ENCODE data around the gene ATG9B.

ATG9B gene

DNA sequence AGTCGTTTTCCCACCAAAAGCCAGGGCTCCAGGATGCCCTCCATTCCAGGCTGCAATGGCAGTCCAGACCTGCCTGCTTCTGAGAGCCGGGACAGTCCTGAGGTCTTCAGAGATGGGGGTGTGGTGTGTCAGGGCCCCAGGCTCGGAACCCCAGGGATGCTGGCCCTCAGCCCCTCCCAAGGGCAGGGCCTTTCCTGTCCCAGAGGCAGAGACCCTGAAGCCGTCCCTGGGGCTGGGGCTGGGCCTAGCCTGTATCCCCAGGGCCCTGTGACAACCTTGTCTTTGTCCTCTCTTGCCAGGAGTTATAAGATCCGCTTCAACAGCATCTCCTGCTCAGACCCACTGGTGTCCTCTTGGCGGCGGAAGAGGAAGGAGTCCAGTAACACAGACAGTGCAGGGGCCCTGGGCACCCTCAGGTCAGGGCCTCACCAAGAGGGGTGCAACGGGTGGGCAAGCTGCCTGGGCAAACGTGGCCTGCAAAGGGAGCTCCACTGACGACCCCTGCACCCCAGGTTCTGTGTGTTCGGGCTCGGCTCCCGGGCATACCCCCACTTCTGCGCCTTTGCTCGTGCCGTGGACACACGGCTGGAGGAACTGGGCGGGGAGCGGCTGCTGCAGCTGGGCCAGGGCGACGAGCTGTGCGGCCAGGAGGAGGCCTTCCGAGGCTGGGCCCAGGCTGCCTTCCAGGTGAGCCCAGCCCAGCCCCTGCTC, 17.5 kb downstream of the ATG9B start:
- no peak for TF ChIP-seq TCF4 (CRISPR knock-in tag; IDR thresholded peaks at IDR 0.05; ENCODE audit: borderline replicate concordance)
- no peak for TF ChIP-seq BACH2 (CRISPR knock-in tag; IDR thresholded peaks at IDR 0.05; ENCODE audit: borderline replicate concordance)
- no peak for TF ChIP-seq ZFP30 (CRISPR knock-in tag; IDR thresholded peaks at IDR 0.05)
- TF ChIP-seq CSDC2 (CRISPR knock-in tag; IDR thresholded peaks at IDR 0.05): no peak
- no peak for TF ChIP-seq ZNF565 (CRISPR knock-in tag; conservative IDR thresholded peaks at IDR 0.05; ENCODE audit: low read depth)
- no peak for TF ChIP-seq RARB (CRISPR knock-in tag; IDR thresholded peaks at IDR 0.05)
- no peak for TF ChIP-seq OSR1 (CRISPR knock-in tag; IDR thresholded peaks at IDR 0.05)
- TF ChIP-seq, protein P1, sequence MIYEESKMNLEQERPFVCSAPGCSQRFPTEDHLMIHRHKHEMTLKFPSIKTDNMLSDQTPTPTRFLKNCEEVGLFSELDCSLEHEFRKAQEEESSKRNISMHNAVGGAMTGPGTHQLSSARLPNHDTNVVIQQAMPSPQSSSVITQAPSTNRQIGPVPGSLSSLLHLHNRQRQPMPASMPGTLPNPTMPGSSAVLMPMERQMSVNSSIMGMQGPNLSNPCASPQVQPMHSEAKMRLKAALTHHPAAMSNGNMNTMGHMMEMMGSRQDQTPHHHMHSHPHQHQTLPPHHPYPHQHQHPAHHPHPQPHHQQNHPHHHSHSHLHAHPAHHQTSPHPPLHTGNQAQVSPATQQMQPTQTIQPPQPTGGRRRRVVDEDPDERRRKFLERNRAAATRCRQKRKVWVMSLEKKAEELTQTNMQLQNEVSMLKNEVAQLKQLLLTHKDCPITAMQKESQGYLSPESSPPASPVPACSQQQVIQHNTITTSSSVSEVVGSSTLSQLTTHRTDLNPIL (CRISPR knock-in tag; IDR thresholded peaks at IDR 0.05; ENCODE audit: low read depth): no peak
- TF ChIP-seq, protein P2, sequence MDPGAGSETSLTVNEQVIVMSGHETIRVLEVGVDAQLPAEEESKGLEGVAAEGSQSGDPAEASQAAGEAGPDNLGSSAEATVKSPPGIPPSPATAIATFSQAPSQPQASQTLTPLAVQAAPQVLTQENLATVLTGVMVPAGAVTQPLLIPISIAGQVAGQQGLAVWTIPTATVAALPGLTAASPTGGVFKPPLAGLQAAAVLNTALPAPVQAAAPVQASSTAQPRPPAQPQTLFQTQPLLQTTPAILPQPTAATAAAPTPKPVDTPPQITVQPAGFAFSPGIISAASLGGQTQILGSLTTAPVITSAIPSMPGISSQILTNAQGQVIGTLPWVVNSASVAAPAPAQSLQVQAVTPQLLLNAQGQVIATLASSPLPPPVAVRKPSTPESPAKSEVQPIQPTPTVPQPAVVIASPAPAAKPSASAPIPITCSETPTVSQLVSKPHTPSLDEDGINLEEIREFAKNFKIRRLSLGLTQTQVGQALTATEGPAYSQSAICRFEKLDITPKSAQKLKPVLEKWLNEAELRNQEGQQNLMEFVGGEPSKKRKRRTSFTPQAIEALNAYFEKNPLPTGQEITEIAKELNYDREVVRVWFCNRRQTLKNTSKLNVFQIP (CRISPR knock-in tag; IDR thresholded peaks at IDR 0.05; ENCODE audit: borderline replicate concordance, low read depth): no peak
- no peak for TF ChIP-seq TOX (CRISPR knock-in tag; IDR thresholded peaks at IDR 0.05; ENCODE audit: borderline replicate concordance)
- TF ChIP-seq, protein P3, sequence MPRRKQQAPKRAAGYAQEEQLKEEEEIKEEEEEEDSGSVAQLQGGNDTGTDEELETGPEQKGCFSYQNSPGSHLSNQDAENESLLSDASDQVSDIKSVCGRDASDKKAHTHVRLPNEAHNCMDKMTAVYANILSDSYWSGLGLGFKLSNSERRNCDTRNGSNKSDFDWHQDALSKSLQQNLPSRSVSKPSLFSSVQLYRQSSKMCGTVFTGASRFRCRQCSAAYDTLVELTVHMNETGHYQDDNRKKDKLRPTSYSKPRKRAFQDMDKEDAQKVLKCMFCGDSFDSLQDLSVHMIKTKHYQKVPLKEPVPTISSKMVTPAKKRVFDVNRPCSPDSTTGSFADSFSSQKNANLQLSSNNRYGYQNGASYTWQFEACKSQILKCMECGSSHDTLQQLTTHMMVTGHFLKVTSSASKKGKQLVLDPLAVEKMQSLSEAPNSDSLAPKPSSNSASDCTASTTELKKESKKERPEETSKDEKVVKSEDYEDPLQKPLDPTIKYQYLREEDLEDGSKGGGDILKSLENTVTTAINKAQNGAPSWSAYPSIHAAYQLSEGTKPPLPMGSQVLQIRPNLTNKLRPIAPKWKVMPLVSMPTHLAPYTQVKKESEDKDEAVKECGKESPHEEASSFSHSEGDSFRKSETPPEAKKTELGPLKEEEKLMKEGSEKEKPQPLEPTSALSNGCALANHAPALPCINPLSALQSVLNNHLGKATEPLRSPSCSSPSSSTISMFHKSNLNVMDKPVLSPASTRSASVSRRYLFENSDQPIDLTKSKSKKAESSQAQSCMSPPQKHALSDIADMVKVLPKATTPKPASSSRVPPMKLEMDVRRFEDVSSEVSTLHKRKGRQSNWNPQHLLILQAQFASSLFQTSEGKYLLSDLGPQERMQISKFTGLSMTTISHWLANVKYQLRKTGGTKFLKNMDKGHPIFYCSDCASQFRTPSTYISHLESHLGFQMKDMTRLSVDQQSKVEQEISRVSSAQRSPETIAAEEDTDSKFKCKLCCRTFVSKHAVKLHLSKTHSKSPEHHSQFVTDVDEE (CRISPR knock-in tag; IDR thresholded peaks at IDR 0.05): no peak
- no peak for TF ChIP-seq ZNF8 (CRISPR knock-in tag; IDR thresholded peaks at IDR 0.05)
- ATAC-seq: no peak

DNA sequence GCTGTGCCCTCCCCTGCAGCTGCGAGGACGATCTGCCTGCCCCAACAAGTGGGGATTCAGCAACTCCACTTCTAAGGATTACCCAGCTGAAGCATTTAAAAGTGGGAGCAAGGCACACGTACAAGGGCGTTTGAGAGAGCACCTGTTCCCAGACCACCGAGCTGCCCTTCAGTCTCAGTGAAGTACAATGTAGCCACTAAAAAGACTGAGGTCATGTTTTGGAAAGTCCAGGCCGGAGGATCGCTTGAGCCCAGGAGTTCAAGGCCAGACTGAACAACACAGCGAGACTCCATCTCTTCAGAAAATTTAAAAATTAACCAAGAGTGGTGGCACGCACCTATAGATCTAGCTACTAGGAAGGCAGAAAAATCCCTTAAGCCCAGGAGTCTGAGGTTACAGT, 18.7 kb downstream of the ATG9B start:
- TF ChIP-seq ARNTL (CRISPR knock-in tag; IDR thresholded peaks at IDR 0.05; ENCODE audit: borderline replicate concordance, low read depth): no peak
- TF ChIP-seq TCF4 (CRISPR knock-in tag; IDR thresholded peaks at IDR 0.05; ENCODE audit: borderline replicate concordance): no peak
- TF ChIP-seq, protein P3 (CRISPR knock-in tag; IDR thresholded peaks at IDR 0.05): no peak
- TF ChIP-seq TOX (CRISPR knock-in tag; IDR thresholded peaks at IDR 0.05; ENCODE audit: borderline replicate concordance): no peak
- no peak for TF ChIP-seq ZNF70 (CRISPR knock-in tag; IDR thresholded peaks at IDR 0.05)
- TF ChIP-seq CSDC2 (CRISPR knock-in tag; IDR thresholded peaks at IDR 0.05): no peak
- no peak for TF ChIP-seq ESRRG (CRISPR knock-in tag; IDR thresholded peaks at IDR 0.05)
- TF ChIP-seq, protein P1 (CRISPR knock-in tag; IDR thresholded peaks at IDR 0.05; ENCODE audit: low read depth): no peak
- ATAC-seq: no peak

DNA sequence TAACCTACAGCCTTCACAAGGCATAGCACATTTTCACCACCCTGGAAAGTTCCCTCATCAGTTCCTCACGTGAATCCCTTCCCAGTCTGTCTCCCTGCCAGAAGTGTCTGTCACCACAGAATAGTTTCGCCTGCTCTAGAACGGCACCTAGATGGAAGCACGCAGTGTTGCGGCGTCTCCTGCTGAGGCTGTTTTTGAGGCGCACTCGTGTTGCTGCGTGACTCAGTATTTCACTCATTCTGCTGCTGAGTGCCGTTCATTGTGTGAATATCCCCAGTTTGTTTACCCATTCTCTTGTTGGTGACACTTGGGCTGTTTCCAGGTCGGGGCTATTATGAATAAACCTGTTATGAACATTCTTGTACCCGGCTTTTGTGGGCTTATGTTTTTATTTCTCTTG, 20.7 kb downstream of the ATG9B start:
- ATAC-seq: no peak
- TF ChIP-seq, protein P4, sequence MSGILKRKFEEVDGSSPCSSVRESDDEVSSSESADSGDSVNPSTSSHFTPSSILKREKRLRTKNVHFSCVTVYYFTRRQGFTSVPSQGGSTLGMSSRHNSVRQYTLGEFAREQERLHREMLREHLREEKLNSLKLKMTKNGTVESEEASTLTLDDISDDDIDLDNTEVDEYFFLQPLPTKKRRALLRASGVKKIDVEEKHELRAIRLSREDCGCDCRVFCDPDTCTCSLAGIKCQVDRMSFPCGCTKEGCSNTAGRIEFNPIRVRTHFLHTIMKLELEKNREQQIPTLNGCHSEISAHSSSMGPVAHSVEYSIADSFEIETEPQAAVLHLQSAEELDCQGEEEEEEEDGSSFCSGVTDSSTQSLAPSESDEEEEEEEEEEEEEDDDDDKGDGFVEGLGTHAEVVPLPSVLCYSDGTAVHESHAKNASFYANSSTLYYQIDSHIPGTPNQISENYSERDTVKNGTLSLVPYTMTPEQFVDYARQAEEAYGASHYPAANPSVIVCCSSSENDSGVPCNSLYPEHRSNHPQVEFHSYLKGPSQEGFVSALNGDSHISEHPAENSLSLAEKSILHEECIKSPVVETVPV (CRISPR knock-in tag; IDR thresholded peaks at IDR 0.05): no peak
- TF ChIP-seq, protein P5, sequence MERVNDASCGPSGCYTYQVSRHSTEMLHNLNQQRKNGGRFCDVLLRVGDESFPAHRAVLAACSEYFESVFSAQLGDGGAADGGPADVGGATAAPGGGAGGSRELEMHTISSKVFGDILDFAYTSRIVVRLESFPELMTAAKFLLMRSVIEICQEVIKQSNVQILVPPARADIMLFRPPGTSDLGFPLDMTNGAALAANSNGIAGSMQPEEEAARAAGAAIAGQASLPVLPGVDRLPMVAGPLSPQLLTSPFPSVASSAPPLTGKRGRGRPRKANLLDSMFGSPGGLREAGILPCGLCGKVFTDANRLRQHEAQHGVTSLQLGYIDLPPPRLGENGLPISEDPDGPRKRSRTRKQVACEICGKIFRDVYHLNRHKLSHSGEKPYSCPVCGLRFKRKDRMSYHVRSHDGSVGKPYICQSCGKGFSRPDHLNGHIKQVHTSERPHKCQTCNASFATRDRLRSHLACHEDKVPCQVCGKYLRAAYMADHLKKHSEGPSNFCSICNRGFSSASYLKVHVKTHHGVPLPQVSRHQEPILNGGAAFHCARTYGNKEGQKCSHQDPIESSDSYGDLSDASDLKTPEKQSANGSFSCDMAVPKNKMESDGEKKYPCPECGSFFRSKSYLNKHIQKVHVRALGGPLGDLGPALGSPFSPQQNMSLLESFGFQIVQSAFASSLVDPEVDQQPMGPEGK (CRISPR knock-in tag; IDR thresholded peaks at IDR 0.05; ENCODE audit: borderline replicate concordance): no peak
- TF ChIP-seq, protein P2 (CRISPR knock-in tag; IDR thresholded peaks at IDR 0.05; ENCODE audit: borderline replicate concordance, low read depth): no peak
- TF ChIP-seq ZC3H10 (CRISPR knock-in tag; IDR thresholded peaks at IDR 0.05) (no peak), CSDC2 (CRISPR knock-in tag; IDR thresholded peaks at IDR 0.05) (no peak), TCF4 (CRISPR knock-in tag; IDR thresholded peaks at IDR 0.05; ENCODE audit: borderline replicate concordance) (no peak), ESRRG (CRISPR knock-in tag; IDR thresholded peaks at IDR 0.05) (no peak), OSR1 (CRISPR knock-in tag; IDR thresholded peaks at IDR 0.05) (no peak), TOX (CRISPR knock-in tag; IDR thresholded peaks at IDR 0.05; ENCODE audit: borderline replicate concordance) (no peak), RARB (CRISPR knock-in tag; IDR thresholded peaks at IDR 0.05) (no peak), ZNF70 (CRISPR knock-in tag; IDR thresholded peaks at IDR 0.05) (no peak), ARNTL (CRISPR knock-in tag; IDR thresholded peaks at IDR 0.05; ENCODE audit: borderline replicate concordance, low read depth) (no peak)

All from SK-N-SH treated with all-trans-retinoic acid at 6 μM for 48 hours (cell line).